ACHN (cell line): ENCODE results near the gene FBXO44.
A peak's percentile ranks its signal among the peaks of the same experiment; 100 is the strongest.

Experiments used
- DNase-seq: peaks from one replicate; pipeline ENCODE4 v3.0.0-alpha.2; 2015
- in situ Hi-C: cut with HindIII; loops from 2 replicates; pipeline ENCODE4 v1.10.0; 2017; ENCODE audit warnings: low sequenced_read_pairs, low pct_ligation_motif_present, low pct_unique_long_range_greater_than_20kb

The FBXO44 gene

GRCh38 chr1:11678442-11678841 lies 23.8 kb downstream of the FBXO44 start:
- in situ Hi-C loops = no loop called here

DNA sequence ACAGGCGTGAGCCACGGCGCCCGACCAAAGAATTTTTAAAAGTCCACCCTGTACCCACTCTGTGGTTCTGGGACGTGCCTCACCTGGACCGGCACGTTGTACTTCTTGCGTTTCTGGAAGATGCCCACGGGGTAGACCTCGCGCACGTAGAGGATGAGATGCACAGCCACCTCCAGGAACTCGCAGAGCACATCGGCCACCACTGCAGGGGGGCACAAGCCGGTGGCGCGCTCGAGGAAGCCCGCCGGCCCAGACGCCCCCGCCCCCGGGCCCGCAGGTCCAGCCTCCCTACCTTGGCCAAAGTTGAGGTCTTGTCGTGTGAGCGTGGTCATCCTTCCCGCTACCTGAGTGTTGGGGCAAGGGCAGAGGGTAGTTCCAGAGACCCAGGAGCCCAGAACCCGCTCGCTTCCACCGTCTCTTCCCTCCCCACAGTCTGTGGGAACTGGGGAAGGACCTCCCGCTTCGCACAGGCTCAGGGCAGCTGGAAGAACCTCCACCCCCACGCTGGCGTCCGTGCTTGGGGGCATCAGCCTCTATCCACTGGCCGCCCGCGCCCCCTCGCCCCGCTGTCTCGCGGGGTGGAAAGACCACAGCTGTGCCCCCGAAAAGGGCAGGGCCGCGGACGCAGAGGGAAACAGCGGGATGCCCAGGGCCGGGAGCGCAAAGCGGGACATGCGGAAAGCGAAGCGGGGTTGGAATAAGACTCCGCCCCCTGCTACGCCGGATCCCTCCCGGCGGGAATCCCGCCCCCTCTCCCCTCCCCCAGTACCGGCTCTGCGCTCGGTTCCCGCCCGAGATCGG lies 25.8 kb downstream of the FBXO44 start:
- in situ Hi-C loops = no loop called here
- no peak for DNase-seq

More at GRCh38 chr1:11678442-11678841, 23.8 kb downstream of the FBXO44 start:
- no peak for DNase-seq

GRCh38 chr1:11681071-11681771 lies 26.5 kb downstream of the FBXO44 start, which contains the start of gene MAD2L2:
TSS of gene MAD2L2 (minus strand) at chr1:11681148. CDS start at chr1:11680601, 547 bp downstream.
- in situ Hi-C loops = no loop called here
- peak; percentile 76 for DNase-seq

GRCh38 chr1:11682287-11682771 lies 27.7 kb downstream of the FBXO44 start:
- in situ Hi-C loops = no loop called here
- no peak for DNase-seq

DNA sequence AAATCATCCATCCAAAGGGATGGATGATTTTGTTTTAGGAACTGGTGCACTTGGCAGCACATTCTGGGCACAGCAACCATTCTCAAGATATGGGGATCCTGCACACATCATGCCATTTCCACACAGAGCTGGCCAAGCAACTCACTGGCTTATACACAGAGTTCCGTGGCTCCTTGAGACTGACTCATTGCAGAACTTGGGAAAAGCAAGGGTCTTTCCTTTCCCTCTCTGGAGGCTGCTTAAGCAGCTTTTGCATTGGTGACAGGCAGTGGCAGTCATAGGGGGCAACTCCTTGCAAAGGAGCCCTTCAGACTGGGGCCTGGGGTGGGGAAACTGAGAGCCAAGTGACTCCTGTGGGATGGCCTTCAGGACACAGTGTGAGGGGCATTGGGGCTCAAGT lies 28.1 kb downstream of the FBXO44 start:
- in situ Hi-C loops = no loop called here
- DNase-seq = no peak

DNA sequence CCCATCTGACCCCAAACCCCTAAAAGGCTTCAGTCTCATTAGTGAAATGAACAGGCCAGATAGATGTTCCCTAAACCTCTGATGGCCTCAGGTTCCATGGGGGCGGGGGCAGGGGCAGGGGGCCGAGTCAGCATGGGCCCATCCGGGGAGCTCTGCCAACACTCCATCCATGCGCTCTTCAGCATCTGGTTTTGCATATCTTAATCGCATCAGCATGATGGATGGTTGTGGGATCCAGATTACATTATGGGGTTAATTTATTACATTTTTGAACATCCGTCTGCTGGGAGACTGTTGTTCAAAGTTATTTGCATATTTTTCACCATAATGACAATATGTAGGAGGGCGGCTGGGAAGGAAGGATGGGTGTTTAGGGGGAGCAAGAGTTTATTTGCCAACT lies 29.4 kb downstream of the FBXO44 start:
- in situ Hi-C loops = no loop called here
- no peak for DNase-seq

GRCh38 chr1:11685210-11685752 lies 30.6 kb downstream of the FBXO44 start:
- DNase-seq = no peak
- in situ Hi-C loops = no loop called here

GRCh38 chr1:11688506-11688905 lies 33.8 kb downstream of the FBXO44 start:
- in situ Hi-C loops = no loop called here
- DNase-seq = no peak

DNA sequence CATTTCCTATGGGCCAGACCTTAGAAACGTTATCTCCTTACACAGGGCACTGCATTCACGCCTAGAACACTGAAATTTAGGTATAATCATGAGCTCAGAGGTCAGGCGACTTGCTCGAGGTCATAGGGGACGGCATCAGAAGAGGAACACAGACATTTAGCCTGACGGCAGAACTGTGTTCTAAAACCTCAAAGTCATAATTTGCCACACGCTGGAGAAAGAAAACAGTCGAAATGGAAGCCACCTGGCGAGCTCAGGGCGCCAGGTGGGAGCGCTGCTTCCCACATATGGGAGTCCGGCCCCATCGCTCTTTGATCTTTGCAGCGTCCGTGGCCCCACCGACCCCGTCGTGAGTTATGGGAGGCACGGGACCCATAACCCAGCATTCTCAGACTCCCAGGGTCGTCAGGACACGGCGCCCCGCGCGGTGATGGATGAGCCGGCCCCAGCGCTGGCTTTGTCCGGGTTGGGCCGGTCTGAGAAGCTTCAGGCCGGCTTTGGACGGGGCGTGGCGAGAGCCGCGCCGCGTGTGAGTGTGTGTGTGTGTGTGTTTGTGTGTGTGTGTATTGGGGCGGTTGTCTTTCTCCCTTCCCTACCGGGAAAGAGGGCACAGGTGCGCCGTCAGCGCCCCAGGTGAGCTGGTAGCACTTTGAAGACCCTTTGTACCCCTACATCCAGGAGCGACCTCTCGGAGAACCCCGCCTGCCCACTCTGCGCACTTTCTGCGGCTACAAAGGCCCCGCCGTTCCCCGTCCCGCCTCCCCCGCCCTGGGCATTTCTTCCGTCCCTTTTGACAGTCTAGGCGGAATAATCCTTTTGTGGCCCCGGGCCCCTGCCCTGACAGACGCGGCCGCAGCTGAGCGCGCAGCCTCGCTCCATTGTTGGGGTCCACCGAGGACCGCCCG lies 36.0 kb downstream of the FBXO44 start:
- in situ Hi-C loops = no loop called here
- no peak for DNase-seq

DNA sequence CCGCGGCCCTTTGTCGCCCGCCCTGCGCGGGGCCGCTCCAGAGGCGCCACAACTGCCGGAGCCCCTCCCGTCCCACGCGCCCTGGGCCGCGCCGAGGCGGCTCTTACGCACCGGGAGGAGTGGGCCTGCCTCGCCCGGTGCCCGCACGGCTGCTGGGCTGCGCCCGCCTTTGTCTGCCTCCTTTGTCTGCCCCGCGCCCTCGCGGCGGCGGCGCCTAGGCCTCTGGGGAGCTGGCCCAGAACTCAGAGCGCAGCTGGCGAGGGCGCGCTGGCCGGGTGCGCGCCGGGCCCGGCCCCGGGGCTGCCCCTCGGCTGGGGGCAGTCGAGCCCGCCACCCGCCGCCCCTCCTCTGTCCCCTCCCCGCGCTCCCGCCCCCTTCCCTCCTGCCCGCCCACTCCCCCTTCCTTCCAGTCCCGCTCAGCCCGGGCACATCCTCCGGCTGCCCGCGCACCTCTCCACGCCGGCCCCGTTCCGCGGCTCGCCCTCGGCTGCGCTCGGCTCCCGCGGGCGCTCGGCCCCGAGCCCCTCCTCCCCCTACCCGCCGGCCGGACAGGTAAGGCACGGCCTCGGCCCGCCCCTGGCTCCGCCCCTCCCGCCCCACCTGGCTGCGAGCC lies 36.7 kb downstream of the FBXO44 start, which contains the start of gene DRAXIN:
DRAXIN (plus strand) TSS at position 409 of the 613 bp plus-strand sequence. CDS start 14,549 bp downstream, outside the sequence.
- no peak for DNase-seq
- in situ Hi-C loops = no loop called here

DNA sequence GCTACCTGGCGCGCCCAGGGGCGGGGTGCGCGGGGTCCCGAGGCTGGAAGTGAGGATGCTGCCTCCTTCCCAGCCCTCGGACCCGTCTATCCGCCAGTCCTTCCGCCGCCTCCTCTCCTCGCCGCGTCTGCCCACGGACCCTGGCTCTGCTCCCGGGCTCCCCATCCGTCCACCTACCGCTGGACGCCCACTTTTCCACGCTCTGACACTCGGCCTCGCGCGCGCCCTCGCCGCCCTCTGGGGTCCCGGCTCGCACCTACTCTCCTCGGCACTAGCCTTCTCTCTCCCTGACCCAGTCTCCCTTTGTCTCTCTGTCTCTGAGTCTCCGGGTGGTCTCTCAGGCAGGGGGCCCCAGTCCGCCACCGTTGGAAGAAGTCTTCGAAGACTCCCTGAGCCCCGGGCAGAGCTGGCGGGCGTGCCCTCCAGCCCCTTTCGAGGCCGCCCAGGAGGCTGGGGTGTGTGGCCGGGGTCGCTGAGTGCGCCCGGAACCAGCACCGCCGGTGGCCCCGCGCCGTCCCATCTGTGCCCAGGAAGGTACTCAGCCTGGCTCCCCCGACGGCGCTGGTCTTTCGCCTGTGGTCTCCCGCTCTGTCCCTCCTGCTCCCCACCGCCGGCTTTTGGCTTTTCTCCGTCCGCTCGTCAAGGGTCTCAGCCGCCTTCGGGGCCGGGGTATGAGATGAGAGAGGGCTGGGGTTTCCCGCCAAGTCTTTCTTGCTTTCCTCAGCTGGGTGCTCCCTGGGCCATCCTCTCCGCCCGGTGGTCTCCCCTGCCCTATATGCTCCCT lies 37.4 kb downstream of the FBXO44 start:
- in situ Hi-C loops = no loop called here
- no peak for DNase-seq

GRCh38 chr1:11693024-11693590 lies 38.4 kb downstream of the FBXO44 start:
- peak; percentile 74 for DNase-seq
- in situ Hi-C loops = no loop called here

GRCh38 chr1:11693917-11694316 lies 39.2 kb downstream of the FBXO44 start:
- in situ Hi-C loops = no loop called here

GRCh38 chr1:11695861-11696260 lies 41.2 kb downstream of the FBXO44 start:
- in situ Hi-C loops = no loop called here

More at GRCh38 chr1:11693917-11694316, 39.2 kb downstream of the FBXO44 start:
- no peak for DNase-seq

DNA sequence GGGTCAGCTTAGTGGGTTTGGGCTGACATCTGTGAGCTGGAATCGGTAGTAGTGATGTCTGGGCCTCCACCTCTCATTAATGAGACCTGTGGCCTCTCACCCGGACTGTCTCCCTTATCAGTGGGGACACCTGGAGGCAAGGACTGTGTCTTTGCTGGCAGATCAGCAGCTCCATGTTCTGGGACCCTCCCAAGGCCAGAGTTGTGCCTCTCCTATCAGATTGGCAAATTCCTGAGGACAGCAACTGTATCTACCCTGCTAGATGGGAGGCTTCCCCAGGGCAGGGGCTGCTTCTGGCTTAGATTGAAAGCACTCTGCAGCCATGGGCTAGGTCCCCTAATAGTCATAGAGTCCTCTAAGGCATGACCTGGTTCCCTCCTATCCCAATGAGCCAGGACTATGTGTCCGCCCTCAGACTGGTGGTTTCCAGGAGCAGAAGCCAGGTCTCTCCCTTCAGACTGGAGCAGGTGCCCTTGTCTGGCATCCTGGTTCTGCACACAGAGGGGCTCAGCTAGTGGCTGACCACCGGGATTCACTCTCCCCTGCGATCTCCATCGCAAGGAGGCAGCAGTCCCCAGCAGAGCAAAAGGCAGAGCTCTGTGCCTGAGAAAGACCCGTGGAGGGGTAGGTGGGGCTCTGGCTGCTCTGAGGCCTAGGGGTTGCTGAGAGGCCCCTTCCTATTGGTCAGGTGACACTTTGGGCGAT lies 42.7 kb downstream of the FBXO44 start:
- no peak for DNase-seq
- in situ Hi-C loops = no loop called here

More at GRCh38 chr1:11695861-11696260, 41.2 kb downstream of the FBXO44 start:
- DNase-seq = no peak

DNA sequence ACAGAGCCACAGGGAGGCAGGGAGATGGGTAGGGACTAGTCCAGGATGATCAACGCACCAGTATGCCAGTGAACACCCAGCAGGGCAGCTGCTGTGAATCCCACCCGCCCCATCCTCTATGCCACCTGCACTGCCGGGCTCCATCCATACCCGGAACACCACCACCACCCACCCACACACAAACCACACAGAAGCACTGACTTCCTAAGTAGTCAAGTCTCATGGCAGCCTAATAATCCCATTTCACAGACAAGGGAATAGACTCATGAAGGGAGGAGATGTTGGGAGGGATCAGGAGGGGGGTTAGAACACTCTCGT lies 43.2 kb downstream of the FBXO44 start:
- in situ Hi-C loops = no loop called here
- DNase-seq = no peak
